Endothelial cell of umbilical vein (primary cell): Measurements from ENCODE around the gene PLCH1. TPM values are rescaled to one million over a fixed set of nuclear protein-coding genes. Genes with fewer than 3 reads are reported as not detected.

Experiments
- BruUV-seq: library from RNA; stranded (reverse); fragments of 400-500 nt; replicated peaks from 2 replicates; lab custom pipeline; 2021; lab: Mats Ljungman, UMichigan
- CTCF ChIA-PET: fragments of 300-600, 350-600 bp; sonication (Branson Sonifier 250); formaldehyde crosslinking; loops from one replicate; lab custom pipeline; 2021; ENCODE audit warnings: antibody characterized with exemption, inconsistent platforms; lab: Charles Lee
- POLR2A ChIA-PET: fragments of 300-600, 350-600 bp; sonication (Branson Sonifier 250); formaldehyde crosslinking; loops from one replicate; lab custom pipeline; 2021; ENCODE audit warnings: antibody characterized with exemption, inconsistent platforms; lab: Charles Lee
- DNase-seq: peaks from one replicate; pipeline ENCODE4 v3.0.0-alpha.2; 2011; ENCODE audit warnings: low read depth, low spot score
- FAIRE-seq: peaks from 2 replicates; lab custom pipeline; 2011; peaks lifted over from hg19 to GRCh38; lab: Jason Lieb, UNC
- H2AFZ ChIP-seq: 2 replicates; pipeline ENCODE4 v1.6.0; 2012; ENCODE audit warnings: low read depth, low read length, control low read depth, inconsistent platforms
- H3K27ac ChIP-seq: 2 replicates; pipeline ENCODE4 v1.5.1; 2011; ENCODE audit warnings: low read depth, mild to moderate bottlenecking, control low read depth, low read length, moderate library complexity; ENCODE audit not compliant: insufficient read depth
- H3K27me3 ChIP-seq, 2 experiments: 2 replicates each; pipeline versions ENCODE4 v1.6.0 to v1.6.1; 2011; ENCODE audit warnings: low read length in 2 of 2, mixed read lengths in 1 of 2; ENCODE audit not compliant: control insufficient read depth in 2 of 2, insufficient read depth in 2 of 2
- H3K36me3 ChIP-seq, 2 experiments: 2 replicates in 1 of 2; 3 replicates in 1 of 2; pipeline ENCODE4 v1.5.1; 2011; ENCODE audit warnings: low read length in 2 of 2, mild to moderate bottlenecking in 1 of 2, moderate library complexity in 1 of 2; ENCODE audit not compliant: control insufficient read depth in 2 of 2, insufficient read depth in 2 of 2; ENCODE audit errors: extremely low read depth in 1 of 2
- H3K4me1 ChIP-seq: 3 replicates; pipeline ENCODE4 v1.5.1; 2011; ENCODE audit warnings: mild to moderate bottlenecking, low read length; ENCODE audit not compliant: control insufficient read depth, insufficient read depth; ENCODE audit errors: extremely low read depth
- H3K4me2 ChIP-seq: 2 replicates; pipeline ENCODE4 v1.6.1; 2011; ENCODE audit warnings: low read length, control low read depth, mixed read lengths; ENCODE audit not compliant: insufficient read depth
- H3K4me3 ChIP-seq, 3 experiments: fragments of 200-600 bp in 1 of 3; sonication (generic), shearing (Covaris generic) in 1 of 3; replicated peaks in 1 of 3; 2 replicates each; pipeline ENCODE4 v1.5.1; 2011 to 2016; ENCODE audit warnings: control low read depth in 3 of 3, low read length in 3 of 3, mild to moderate bottlenecking in 2 of 3, inconsistent platforms in 1 of 3, low read depth in 1 of 3, moderate library complexity in 1 of 3; ENCODE audit not compliant: insufficient read depth in 1 of 3
- H3K79me2 ChIP-seq: 2 replicates; pipeline ENCODE4 v1.6.0; 2012; ENCODE audit warnings: low read length, inconsistent platforms; ENCODE audit not compliant: control insufficient read depth, insufficient read depth
- H3K9ac ChIP-seq: replicated peaks from 2 replicates; pipeline ENCODE3; 2011; ENCODE audit warnings: low read length, control low read depth; ENCODE audit not compliant: insufficient read depth; ENCODE audit errors: extremely low read depth
- H3K9me1 ChIP-seq: replicated peaks from 3 replicates; pipeline ENCODE4 v1.6.0; 2011; ENCODE audit warnings: mild to moderate bottlenecking, low read length; ENCODE audit not compliant: control insufficient read depth, insufficient read depth; ENCODE audit errors: extremely low read depth
- H3K9me3 ChIP-seq: replicated peaks from 2 replicates; pipeline ENCODE4 v1.5.1; 2012; ENCODE audit warnings: low read length, inconsistent platforms; ENCODE audit not compliant: control insufficient read depth, insufficient read depth
- H4K20me1 ChIP-seq: replicated peaks from 2 replicates; pipeline ENCODE3; 2011; ENCODE audit warnings: mild to moderate bottlenecking, low read length; ENCODE audit not compliant: control insufficient read depth, insufficient read depth; ENCODE audit errors: extremely low read depth
- JUN ChIP-seq: IDR thresholded peaks from 2 replicates; pipeline ENCODE4 v1.6.1; 2011; ENCODE audit warnings: borderline replicate concordance, low read depth; ENCODE audit not compliant: insufficient read length, insufficient read depth
- MYC ChIP-seq: IDR thresholded peaks from one replicate; pipeline ENCODE4 v1.6.1; 2011; ENCODE audit warnings: mild to moderate bottlenecking, low read depth, low read length
- POLR2AphosphoS5 ChIP-seq: IDR thresholded peaks from 2 replicates; pipeline ENCODE4 v1.6.1; 2012; ENCODE audit warnings: low read depth, mild to moderate bottlenecking, control low read depth, low read length, moderate library complexity; ENCODE audit not compliant: insufficient read depth
- dilution Hi-C: fragments of 300-500 bp; cut with MboI; formaldehyde crosslinking; loops from one replicate; pipeline ENCODE4 v1.15.0; 2019; ENCODE audit warnings: low sequenced_read_pairs; ENCODE audit not compliant: extremely low pct_ligation_motif_present
- intact Hi-C: fragments of 100-400 bp; cut with micrococcal nuclease; formaldehyde crosslinking; loops from one replicate; pipeline ENCODE4 v1.10.0; 2022
- polyA plus RNA-seq, 4 experiments: library from polyadenylated mRNA; depleted of rRNA in 3 of 4; stranded (reverse) in 3 of 4; unstranded in 1 of 4; fragments of >200 nt; gene quantifications; 2 replicates each; pipeline versions ENCODE4 v1.2.1 to v1.2.3, GENCODE V29; 2011 to 2012; ENCODE audit warnings: missing spikeins in 1 of 4
- total RNA-seq: library from RNA; stranded (reverse); gene quantifications from 2 replicates; pipeline ENCODE4 v1.2.3, GENCODE V29; 2021
- TF ChIP-seq, protein P1 (sequence below), 2 donors: IDR thresholded peaks; 1 replicate in 1 of 2; 2 replicates in 1 of 2; pipeline ENCODE4 v1.5.1; 2011; ENCODE audit warnings: low read length in 2 of 2, mild to moderate bottlenecking in 2 of 2, moderate library complexity in 2 of 2, control low read depth in 1 of 2, inconsistent platforms in 1 of 2, low read depth in 1 of 2; ENCODE audit not compliant: insufficient read depth in 1 of 2; ENCODE audit errors: extremely low read depth in 1 of 2

PLCH1 gene
- total and polyA plus RNA-seq, 2 donors (not counting 3 experiments of a cell fraction or from before 2014, with no cell fraction given): 0.03 TPM; not detected in 1

DNA sequence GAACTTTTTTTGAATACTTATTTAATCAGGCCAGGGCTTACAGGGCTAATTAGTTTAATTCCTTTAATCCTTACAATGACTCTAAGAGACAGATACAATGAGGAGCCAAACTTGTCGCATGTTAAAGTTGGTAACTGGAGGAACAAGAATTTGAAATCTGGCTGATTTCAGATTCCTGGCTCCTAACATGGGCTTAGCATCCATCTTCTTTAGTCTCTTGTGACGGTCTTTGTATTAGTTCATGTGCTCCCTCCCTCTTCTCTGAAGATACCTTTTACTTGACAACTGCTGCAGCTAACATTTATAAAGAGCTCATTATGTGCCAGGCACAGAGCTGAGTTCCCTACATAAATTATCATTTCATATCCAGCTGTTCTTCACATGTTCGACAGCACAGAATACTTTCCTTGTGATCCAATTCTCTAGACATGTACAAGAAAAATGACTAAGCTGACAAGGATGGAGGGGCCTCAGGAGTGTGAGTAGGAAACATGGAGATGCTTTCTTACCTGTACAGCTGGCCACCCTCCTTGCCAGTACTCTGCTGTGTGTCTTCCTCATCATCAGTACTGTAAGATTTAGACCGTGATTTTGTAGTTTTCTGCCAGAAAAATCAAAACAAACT is 244.6 kb downstream of the PLCH1 start:
- dilution Hi-C loops (no loop called here), intact Hi-C loops (no loop called here)
- Histone ChIP-seq H3K4me3 (no peak overlapping the region), H3K27me3 (no peaks in the 10 kb centered on the region), H3K79me2 (no peaks in the 10 kb centered on the region), H3K27ac (no peak overlapping the region), H3K9ac (no peak overlapping the region), H3K9me1 (no peaks in the 10 kb centered on the region), H3K36me3 (no peaks in the 10 kb centered on the region), H3K4me2 (no peak overlapping the region), H4K20me1 (no peaks in the 10 kb centered on the region), H3K9me3 (no peaks in the 10 kb centered on the region), H3K4me1 (no peaks in the 10 kb centered on the region), H2AFZ (no peak overlapping the region)
- no TSS peak for BruUV-seq
- POLR2A ChIA-PET: no interaction called here
- CTCF ChIA-PET: no interaction called here
- no peak for TF ChIP-seq MYC
- TF ChIP-seq, protein P1, sequence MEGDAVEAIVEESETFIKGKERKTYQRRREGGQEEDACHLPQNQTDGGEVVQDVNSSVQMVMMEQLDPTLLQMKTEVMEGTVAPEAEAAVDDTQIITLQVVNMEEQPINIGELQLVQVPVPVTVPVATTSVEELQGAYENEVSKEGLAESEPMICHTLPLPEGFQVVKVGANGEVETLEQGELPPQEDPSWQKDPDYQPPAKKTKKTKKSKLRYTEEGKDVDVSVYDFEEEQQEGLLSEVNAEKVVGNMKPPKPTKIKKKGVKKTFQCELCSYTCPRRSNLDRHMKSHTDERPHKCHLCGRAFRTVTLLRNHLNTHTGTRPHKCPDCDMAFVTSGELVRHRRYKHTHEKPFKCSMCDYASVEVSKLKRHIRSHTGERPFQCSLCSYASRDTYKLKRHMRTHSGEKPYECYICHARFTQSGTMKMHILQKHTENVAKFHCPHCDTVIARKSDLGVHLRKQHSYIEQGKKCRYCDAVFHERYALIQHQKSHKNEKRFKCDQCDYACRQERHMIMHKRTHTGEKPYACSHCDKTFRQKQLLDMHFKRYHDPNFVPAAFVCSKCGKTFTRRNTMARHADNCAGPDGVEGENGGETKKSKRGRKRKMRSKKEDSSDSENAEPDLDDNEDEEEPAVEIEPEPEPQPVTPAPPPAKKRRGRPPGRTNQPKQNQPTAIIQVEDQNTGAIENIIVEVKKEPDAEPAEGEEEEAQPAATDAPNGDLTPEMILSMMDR (IDR thresholded peaks at IDR 0.05; ENCODE audit: extremely low read depth in 1 of 2, insufficient read depth in 1 of 2, low read depth in 1 of 2, low read length in 2 of 2): no peak
- no peak for FAIRE-seq
- DNase-seq: no peak

DNA sequence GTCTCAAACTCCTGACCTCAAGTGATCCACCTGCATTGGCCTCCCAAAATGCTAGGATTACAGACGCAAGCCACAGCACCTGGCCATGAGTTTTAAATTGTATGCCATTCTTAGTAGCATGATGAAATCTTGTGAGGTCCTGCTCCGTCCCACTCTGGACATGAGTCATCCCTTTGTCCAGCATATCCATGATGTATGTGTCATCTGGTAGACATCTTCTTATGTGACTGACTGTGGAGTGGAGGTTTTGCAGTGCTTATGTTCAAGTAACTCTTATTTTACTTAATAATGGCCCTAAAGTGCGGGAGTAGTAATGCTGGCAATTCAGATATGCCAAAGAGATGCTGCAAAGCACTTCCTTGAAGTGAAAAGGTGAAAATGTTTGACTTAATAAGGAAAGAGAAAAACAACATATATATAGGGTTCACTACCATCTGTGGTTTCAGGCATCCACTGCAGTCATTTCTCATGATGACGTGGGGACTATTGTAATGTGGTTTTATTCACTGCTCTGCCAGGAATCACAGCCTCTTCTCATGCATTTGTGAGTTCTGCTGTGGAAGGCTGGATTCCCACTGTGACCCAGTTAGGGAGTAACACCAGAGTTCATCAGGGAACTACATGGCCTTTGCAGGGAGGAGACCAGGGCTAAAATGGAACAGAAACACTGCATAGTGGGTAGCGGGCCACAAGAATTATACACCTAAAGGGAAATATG is 246.8 kb downstream of the PLCH1 start:
- H3K4me3 ChIP-seq: no peak overlapping the region
- no peaks in the 10 kb centered on the region for H3K4me1 ChIP-seq
- no peak for DNase-seq
- no peak for FAIRE-seq
- H3K9ac ChIP-seq: no peak overlapping the region
- ChIA-PET POLR2A (no interaction called here), CTCF (no interaction called here)
- no peak overlapping the region for H3K27ac ChIP-seq
- TF ChIP-seq JUN (peak; percentile 18), POLR2AphosphoS5 (no peak)
- TF ChIP-seq, protein P1 (IDR thresholded peaks at IDR 0.05; ENCODE audit: extremely low read depth in 1 of 2, insufficient read depth in 1 of 2, low read depth in 1 of 2, low read length in 2 of 2): no peak
- intact Hi-C loops (no loop called here), dilution Hi-C loops (no loop called here)
- H3K36me3 ChIP-seq: no peaks in the 10 kb centered on the region
- no TSS peak for BruUV-seq
- no peak overlapping the region for H2AFZ ChIP-seq
- H3K9me3 ChIP-seq: no peaks in the 10 kb centered on the region
- H3K27me3 ChIP-seq: no peaks in the 10 kb centered on the region
- H4K20me1 ChIP-seq: no peaks in the 10 kb centered on the region
- H3K9me1 ChIP-seq: no peaks in the 10 kb centered on the region
- H3K79me2 ChIP-seq: no peaks in the 10 kb centered on the region
- H3K4me2 ChIP-seq: no peak overlapping the region
